Upper lobe of left lung (tissue), 4 donors: Measurements from ENCODE around the gene EXOC3.

Experiments
- CTCF ChIP-seq, 6 experiments: fragments of 450-650 bp in 4 of 6; fragments of 200-600 bp in 2 of 6; sonication (generic) in 2 of 6; IDR thresholded peaks; one replicate each; pipeline ENCODE4 v1.5.1; 2016 to 2019; ENCODE audit warnings: antibody characterized with exemption in 6 of 6
- EP300 ChIP-seq, 4 donors: sonication (generic); formaldehyde crosslinking; IDR thresholded peaks; one replicate each; pipeline ENCODE4 v1.5.1; 2017; ENCODE audit warnings: antibody characterized with exemption in 4 of 4, control low read depth in 2 of 4
- POLR2A ChIP-seq, 4 donors: fragments of 450-650 bp; IDR thresholded peaks; one replicate each; pipeline ENCODE4 v1.5.1; 2016 to 2017; ENCODE audit warnings: antibody characterized with exemption in 4 of 4, mild to moderate bottlenecking in 2 of 4

DNA sequence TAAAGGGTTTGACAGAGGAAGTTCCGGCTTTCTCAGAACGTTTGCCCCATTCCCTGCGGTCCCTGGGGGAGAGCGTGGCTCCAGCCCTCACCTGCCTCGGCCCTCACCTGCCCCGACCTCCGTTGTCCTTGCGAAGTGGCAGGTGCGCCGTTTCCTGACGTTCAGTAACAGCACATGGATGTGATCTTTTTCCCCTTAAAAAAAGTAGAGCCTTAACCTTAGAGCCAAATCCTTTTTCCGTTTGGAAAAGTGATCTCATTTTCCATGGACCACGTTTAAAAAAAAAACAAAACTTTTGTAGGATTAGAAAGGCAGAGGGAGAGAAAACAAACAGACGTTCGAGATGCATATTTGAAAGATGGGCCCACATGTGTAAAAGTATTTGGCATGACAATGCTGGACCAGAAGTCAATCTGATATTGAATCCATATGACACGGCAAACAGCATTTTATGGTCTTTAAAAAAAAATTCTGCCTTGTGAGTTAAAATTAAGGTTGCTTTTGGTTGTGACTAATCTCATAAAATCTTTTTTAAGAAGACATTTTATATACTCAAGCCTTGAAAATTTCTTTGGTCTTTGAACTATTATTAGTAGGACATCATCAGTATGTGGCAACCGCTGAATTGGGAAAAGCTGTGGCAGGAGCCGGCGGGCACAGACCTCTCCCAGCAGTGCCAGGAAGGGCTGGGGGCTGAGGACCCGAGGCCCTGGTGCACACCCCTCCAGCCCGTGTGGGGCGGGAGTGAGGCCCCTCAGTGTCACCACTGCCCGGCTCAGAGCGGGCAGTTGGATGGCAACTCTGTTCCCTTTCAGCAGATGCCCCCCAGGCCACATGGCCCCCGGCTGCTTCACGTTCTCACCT, 42.5 kb upstream of the EXOC3 start:
- TF ChIP-seq EP300 (IDR thresholded peaks at IDR 0.05), result no peak
- no peak for TF ChIP-seq CTCF (IDR thresholded peaks at IDR 0.05)
- TF ChIP-seq POLR2A (IDR thresholded peaks at IDR 0.05), result no peak
